Endothelial cell of umbilical vein (primary cell): ENCODE results near the gene PRDM16. TPM values are rescaled to one million over a fixed set of nuclear protein-coding genes. Genes with fewer than 3 reads are reported as not detected.

Experiments
- BruUV-seq: library from RNA; stranded (reverse); fragments of 400-500 nt; replicated peaks from 2 replicates; lab custom pipeline; 2021; lab: Mats Ljungman, UMichigan
- CTCF ChIA-PET: fragments of 300-600, 350-600 bp; sonication (Branson Sonifier 250); formaldehyde crosslinking; loops from one replicate; lab custom pipeline; 2021; ENCODE audit warnings: antibody characterized with exemption, inconsistent platforms; lab: Charles Lee
- POLR2A ChIA-PET: fragments of 300-600, 350-600 bp; sonication (Branson Sonifier 250); formaldehyde crosslinking; loops from one replicate; lab custom pipeline; 2021; ENCODE audit warnings: antibody characterized with exemption, inconsistent platforms; lab: Charles Lee
- DNase-seq: peaks from one replicate; pipeline ENCODE4 v3.0.0-alpha.2; 2011; ENCODE audit warnings: low read depth, low spot score
- FAIRE-seq: peaks from 2 replicates; lab custom pipeline; 2011; peaks lifted over from hg19 to GRCh38; lab: Jason Lieb, UNC
- H2AFZ ChIP-seq: 2 replicates; pipeline ENCODE4 v1.6.0; 2012; ENCODE audit warnings: low read depth, low read length, control low read depth, inconsistent platforms
- H3K27ac ChIP-seq: 2 replicates; pipeline ENCODE4 v1.5.1; 2011; ENCODE audit warnings: low read depth, mild to moderate bottlenecking, control low read depth, low read length, moderate library complexity; ENCODE audit not compliant: insufficient read depth
- H3K27me3 ChIP-seq, 2 experiments: 2 replicates each; pipeline versions ENCODE4 v1.6.0 to v1.6.1; 2011; ENCODE audit warnings: low read length in 2 of 2, mixed read lengths in 1 of 2; ENCODE audit not compliant: control insufficient read depth in 2 of 2, insufficient read depth in 2 of 2
- H3K36me3 ChIP-seq, 2 experiments: 2 replicates in 1 of 2; 3 replicates in 1 of 2; pipeline ENCODE4 v1.5.1; 2011; ENCODE audit warnings: low read length in 2 of 2, mild to moderate bottlenecking in 1 of 2, moderate library complexity in 1 of 2; ENCODE audit not compliant: control insufficient read depth in 2 of 2, insufficient read depth in 2 of 2; ENCODE audit errors: extremely low read depth in 1 of 2
- H3K4me1 ChIP-seq: 3 replicates; pipeline ENCODE4 v1.5.1; 2011; ENCODE audit warnings: mild to moderate bottlenecking, low read length; ENCODE audit not compliant: control insufficient read depth, insufficient read depth; ENCODE audit errors: extremely low read depth
- H3K4me2 ChIP-seq: 2 replicates; pipeline ENCODE4 v1.6.1; 2011; ENCODE audit warnings: low read length, control low read depth, mixed read lengths; ENCODE audit not compliant: insufficient read depth
- H3K4me3 ChIP-seq, 3 experiments: fragments of 200-600 bp in 1 of 3; sonication (generic), shearing (Covaris generic) in 1 of 3; replicated peaks in 1 of 3; 2 replicates each; pipeline ENCODE4 v1.5.1; 2011 to 2016; ENCODE audit warnings: control low read depth in 3 of 3, low read length in 3 of 3, mild to moderate bottlenecking in 2 of 3, inconsistent platforms in 1 of 3, low read depth in 1 of 3, moderate library complexity in 1 of 3; ENCODE audit not compliant: insufficient read depth in 1 of 3
- H3K79me2 ChIP-seq: 2 replicates; pipeline ENCODE4 v1.6.0; 2012; ENCODE audit warnings: low read length, inconsistent platforms; ENCODE audit not compliant: control insufficient read depth, insufficient read depth
- H3K9ac ChIP-seq: replicated peaks from 2 replicates; pipeline ENCODE3; 2011; ENCODE audit warnings: low read length, control low read depth; ENCODE audit not compliant: insufficient read depth; ENCODE audit errors: extremely low read depth
- H3K9me1 ChIP-seq: replicated peaks from 3 replicates; pipeline ENCODE4 v1.6.0; 2011; ENCODE audit warnings: mild to moderate bottlenecking, low read length; ENCODE audit not compliant: control insufficient read depth, insufficient read depth; ENCODE audit errors: extremely low read depth
- H3K9me3 ChIP-seq: replicated peaks from 2 replicates; pipeline ENCODE4 v1.5.1; 2012; ENCODE audit warnings: low read length, inconsistent platforms; ENCODE audit not compliant: control insufficient read depth, insufficient read depth
- H4K20me1 ChIP-seq: replicated peaks from 2 replicates; pipeline ENCODE3; 2011; ENCODE audit warnings: mild to moderate bottlenecking, low read length; ENCODE audit not compliant: control insufficient read depth, insufficient read depth; ENCODE audit errors: extremely low read depth
- CTCF ChIP-seq, 2 donors: IDR thresholded peaks; 1 replicate in 1 of 2; 2 replicates in 1 of 2; pipeline ENCODE4 v1.5.1; 2011; ENCODE audit warnings: low read length in 2 of 2, mild to moderate bottlenecking in 2 of 2, moderate library complexity in 2 of 2, control low read depth in 1 of 2, inconsistent platforms in 1 of 2, low read depth in 1 of 2; ENCODE audit not compliant: insufficient read depth in 1 of 2; ENCODE audit errors: extremely low read depth in 1 of 2
- EZH2 ChIP-seq: IDR thresholded peaks from 2 replicates; pipeline ENCODE4 v1.6.1; 2012; ENCODE audit warnings: borderline replicate concordance, low read depth, mild to moderate bottlenecking, moderate library complexity, low read length, inconsistent platforms; ENCODE audit not compliant: severe bottlenecking
- FOS ChIP-seq: IDR thresholded peaks from 2 replicates; pipeline ENCODE4 v1.6.1; 2011; ENCODE audit warnings: mild to moderate bottlenecking, low read length, moderate library complexity, borderline replicate concordance; ENCODE audit not compliant: insufficient read depth
- GATA2 ChIP-seq: IDR thresholded peaks from 2 replicates; pipeline ENCODE4 v1.7.0; 2011; ENCODE audit warnings: low read depth, mild to moderate bottlenecking, moderate library complexity, mixed read lengths, low read length; ENCODE audit not compliant: insufficient read length, insufficient read depth
- JUN ChIP-seq: IDR thresholded peaks from 2 replicates; pipeline ENCODE4 v1.6.1; 2011; ENCODE audit warnings: borderline replicate concordance, low read depth; ENCODE audit not compliant: insufficient read length, insufficient read depth
- MYC ChIP-seq: IDR thresholded peaks from one replicate; pipeline ENCODE4 v1.6.1; 2011; ENCODE audit warnings: mild to moderate bottlenecking, low read depth, low read length
- POLR2A ChIP-seq: IDR thresholded peaks from 2 replicates; pipeline ENCODE4 v1.6.1; 2012; ENCODE audit warnings: low read depth, mild to moderate bottlenecking, control low read depth, low read length
- POLR2AphosphoS5 ChIP-seq: IDR thresholded peaks from 2 replicates; pipeline ENCODE4 v1.6.1; 2012; ENCODE audit warnings: low read depth, mild to moderate bottlenecking, control low read depth, low read length, moderate library complexity; ENCODE audit not compliant: insufficient read depth
- dilution Hi-C: fragments of 300-500 bp; cut with MboI; formaldehyde crosslinking; loops from one replicate; pipeline ENCODE4 v1.15.0; 2019; ENCODE audit warnings: low sequenced_read_pairs; ENCODE audit not compliant: extremely low pct_ligation_motif_present
- intact Hi-C: fragments of 100-400 bp; cut with micrococcal nuclease; formaldehyde crosslinking; loops from one replicate; pipeline ENCODE4 v1.10.0; 2022
- polyA plus RNA-seq, 4 experiments: library from polyadenylated mRNA; depleted of rRNA in 3 of 4; stranded (reverse) in 3 of 4; unstranded in 1 of 4; fragments of >200 nt; gene quantifications; 2 replicates each; pipeline versions ENCODE4 v1.2.1 to v1.2.3, GENCODE V29; 2011 to 2012; ENCODE audit warnings: missing spikeins in 1 of 4
- total RNA-seq: library from RNA; stranded (reverse); gene quantifications from 2 replicates; pipeline ENCODE4 v1.2.3, GENCODE V29; 2021
- TF ChIP-seq, protein P1 (sequence below): IDR thresholded peaks from 2 replicates; pipeline ENCODE4 v1.6.1; 2011; ENCODE audit not compliant: insufficient read depth, insufficient read length

Gene PRDM16
- total and polyA plus RNA-seq, 2 donors (not counting 3 experiments of a cell fraction or from before 2014, with no cell fraction given) = not detected

DNA sequence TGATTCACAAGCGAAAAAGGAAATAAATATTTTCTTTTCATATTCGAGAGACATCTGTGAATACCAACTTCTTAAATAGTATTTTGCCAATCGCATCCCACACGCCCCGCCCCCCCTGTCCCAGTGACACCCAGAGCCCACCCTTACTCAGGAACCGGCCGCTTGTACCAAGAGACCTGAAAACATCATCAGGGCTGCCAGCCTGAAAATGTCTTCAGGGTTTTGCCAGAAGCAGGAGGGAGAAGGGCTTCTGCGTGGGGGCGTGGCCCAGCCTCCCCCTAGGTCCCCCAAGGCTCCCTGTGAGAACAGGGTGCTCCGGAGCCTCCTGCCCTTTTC, 126.4 kb downstream of the PRDM16 start:
- Histone ChIP-seq H3K9me1 (no peaks in the 10 kb centered on the region), H3K79me2 (no peaks in the 10 kb centered on the region), H3K27ac (no peak overlapping the region), H3K9me3 (peaks cover 2% of the 10 kb centered on the region), H4K20me1 (no peaks in the 10 kb centered on the region), H3K9ac (no peak overlapping the region), H2AFZ (no peak overlapping the region), H3K4me2 (no peak overlapping the region), H3K4me3 (no peak overlapping the region), H3K27me3 (no peaks in the 10 kb centered on the region), H3K36me3 (no peaks in the 10 kb centered on the region), H3K4me1 (no peaks in the 10 kb centered on the region)
- ChIA-PET POLR2A (no interaction called here), CTCF (no interaction called here)
- intact Hi-C loops (no loop called here), dilution Hi-C loops (no loop called here)
- FAIRE-seq (no peak), DNase-seq (no peak)
- no TSS peak for BruUV-seq
- no peak for TF ChIP-seq GATA2
- TF ChIP-seq MYC = no peak
- TF ChIP-seq EZH2 = no peak
- TF ChIP-seq JUN = no peak
- no peak for TF ChIP-seq POLR2AphosphoS5
- TF ChIP-seq POLR2A = no peak

GRCh38 chr1:3195966-3196515, 127.0 kb downstream of the PRDM16 start:
- no peaks in the 10 kb centered on the region for H3K27me3 ChIP-seq
- ChIA-PET CTCF (no interaction called here), POLR2A (no interaction called here)
- intact Hi-C loops = no loop called here
- no peak for DNase-seq
- no peak overlapping the region for H3K4me3 ChIP-seq
- H2AFZ ChIP-seq = no peak overlapping the region
- no peaks in the 10 kb centered on the region for H3K36me3 ChIP-seq
- dilution Hi-C loops = no loop called here
- H3K9me1 ChIP-seq = no peaks in the 10 kb centered on the region
- no peak for FAIRE-seq
- H3K9me3 ChIP-seq = peaks cover 2% of the 10 kb centered on the region
- H4K20me1 ChIP-seq = no peaks in the 10 kb centered on the region
- BruUV-seq = no TSS peak
- no peak overlapping the region for H3K4me2 ChIP-seq
- H3K79me2 ChIP-seq = no peaks in the 10 kb centered on the region
- H3K4me1 ChIP-seq = no peaks in the 10 kb centered on the region
- no peak overlapping the region for H3K27ac ChIP-seq
- no peak overlapping the region for H3K9ac ChIP-seq
- no peak for TF ChIP-seq FOS
- TF ChIP-seq, protein P1, sequence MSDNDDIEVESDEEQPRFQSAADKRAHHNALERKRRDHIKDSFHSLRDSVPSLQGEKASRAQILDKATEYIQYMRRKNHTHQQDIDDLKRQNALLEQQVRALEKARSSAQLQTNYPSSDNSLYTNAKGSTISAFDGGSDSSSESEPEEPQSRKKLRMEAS = no peak
- no peak for TF ChIP-seq JUN
- no peak for TF ChIP-seq EZH2
- TF ChIP-seq GATA2 = no peak
- TF ChIP-seq CTCF (IDR thresholded peaks at IDR 0.05; ENCODE audit: extremely low read depth in 1 of 2, insufficient read depth in 1 of 2, low read depth in 1 of 2, low read length in 2 of 2) = no peak
- no peak for TF ChIP-seq MYC
- TF ChIP-seq POLR2A = no peak
- TF ChIP-seq POLR2AphosphoS5 = no peak
